ENCODE data around the gene VSTM2L. TPM values are rescaled to one million over a fixed set of nuclear protein-coding genes. Genes with fewer than 3 reads are reported as not detected.

Gene VSTM2L
- total RNA-seq, 1 donor from 2014 or later: not detected

GRCh38 chr20:37915800-37916570 lies 13.1 kb downstream of the VSTM2L start:
- H3K27ac Mint-ChIP-seq: no peak overlapping the region
- peaks cover 22% of the 10 kb centered on the region for H3K4me1 Mint-ChIP-seq
- no peak for DNase-seq
- POLR2A ChIA-PET: no interaction called here
- CTCF ChIA-PET: interaction anchor here (1.6 kb wide), 1 partner anchor 76 kb away, joined by 4 read pairs; no protein-coding TSS in a partner anchor
- no peak for ATAC-seq (ENCODE audit: low read depth)
- H3K27me3 Mint-ChIP-seq: peaks cover 46% of the 10 kb centered on the region
- H3K36me3 Mint-ChIP-seq (ENCODE audit: low read depth): no peaks in the 10 kb centered on the region
- no peak overlapping the region for H3K4me3 Mint-ChIP-seq
- intact Hi-C loops (cut with micrococcal nuclease): no loop called here
- H3K9me3 Mint-ChIP-seq: no peaks in the 10 kb centered on the region
- TF ChIP-seq, protein P1, sequence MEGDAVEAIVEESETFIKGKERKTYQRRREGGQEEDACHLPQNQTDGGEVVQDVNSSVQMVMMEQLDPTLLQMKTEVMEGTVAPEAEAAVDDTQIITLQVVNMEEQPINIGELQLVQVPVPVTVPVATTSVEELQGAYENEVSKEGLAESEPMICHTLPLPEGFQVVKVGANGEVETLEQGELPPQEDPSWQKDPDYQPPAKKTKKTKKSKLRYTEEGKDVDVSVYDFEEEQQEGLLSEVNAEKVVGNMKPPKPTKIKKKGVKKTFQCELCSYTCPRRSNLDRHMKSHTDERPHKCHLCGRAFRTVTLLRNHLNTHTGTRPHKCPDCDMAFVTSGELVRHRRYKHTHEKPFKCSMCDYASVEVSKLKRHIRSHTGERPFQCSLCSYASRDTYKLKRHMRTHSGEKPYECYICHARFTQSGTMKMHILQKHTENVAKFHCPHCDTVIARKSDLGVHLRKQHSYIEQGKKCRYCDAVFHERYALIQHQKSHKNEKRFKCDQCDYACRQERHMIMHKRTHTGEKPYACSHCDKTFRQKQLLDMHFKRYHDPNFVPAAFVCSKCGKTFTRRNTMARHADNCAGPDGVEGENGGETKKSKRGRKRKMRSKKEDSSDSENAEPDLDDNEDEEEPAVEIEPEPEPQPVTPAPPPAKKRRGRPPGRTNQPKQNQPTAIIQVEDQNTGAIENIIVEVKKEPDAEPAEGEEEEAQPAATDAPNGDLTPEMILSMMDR (IDR thresholded peaks at IDR 0.05): no peak

DNA sequence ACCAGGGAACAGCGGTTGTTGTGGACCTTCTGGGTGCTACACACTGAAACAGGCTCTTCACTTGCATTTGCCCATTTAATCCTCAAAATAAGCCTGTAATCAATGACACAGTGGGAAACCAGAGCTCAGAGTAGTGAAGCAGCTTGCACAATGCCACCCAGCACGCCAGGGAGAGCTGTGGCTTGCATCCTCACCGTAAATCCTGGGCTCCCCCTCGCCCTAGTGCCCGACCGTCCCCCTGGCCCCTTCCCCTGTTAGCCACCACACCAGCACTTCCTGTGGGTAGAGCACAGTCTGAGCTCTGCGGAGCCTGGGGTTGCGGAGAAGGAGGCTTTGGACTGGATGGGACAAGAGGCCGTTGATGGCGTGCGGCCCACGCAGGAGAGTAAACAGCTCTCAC lies 14.5 kb downstream of the VSTM2L start:
- TF ChIP-seq, protein P1 (IDR thresholded peaks at IDR 0.05): no peak
- peaks cover 36% of the 10 kb centered on the region for H3K27me3 Mint-ChIP-seq
- intact Hi-C loops (cut with micrococcal nuclease): no loop called here
- H3K36me3 Mint-ChIP-seq (ENCODE audit: low read depth): no peaks in the 10 kb centered on the region
- peaks cover 25% of the 10 kb centered on the region for H3K4me1 Mint-ChIP-seq
- no peak overlapping the region for H3K27ac Mint-ChIP-seq
- DNase-seq (no peak), ATAC-seq (ENCODE audit: low read depth) (no peak)
- H3K4me3 Mint-ChIP-seq: no peak overlapping the region
- CTCF ChIA-PET: no interaction called here
- H3K9me3 Mint-ChIP-seq: no peaks in the 10 kb centered on the region
- POLR2A ChIA-PET: no interaction called here

GRCh38 chr20:37918035-37918434 lies 15.1 kb downstream of the VSTM2L start:
- Mint-ChIP-seq H3K27me3 (peaks cover 33% of the 10 kb centered on the region), H3K27ac (no peak overlapping the region), H3K4me1 (peaks cover 25% of the 10 kb centered on the region), H3K9me3 (no peaks in the 10 kb centered on the region), H3K36me3 (ENCODE audit: low read depth) (no peaks in the 10 kb centered on the region), H3K4me3 (no peak overlapping the region)
- DNase-seq (no peak), ATAC-seq (ENCODE audit: low read depth) (no peak)
- TF ChIP-seq, protein P1 (IDR thresholded peaks at IDR 0.05): no peak
- ChIA-PET POLR2A (no interaction called here), CTCF (no interaction called here)
- intact Hi-C loops (cut with micrococcal nuclease): no loop called here

GRCh38 chr20:37919389-37920040 lies 16.6 kb downstream of the VSTM2L start:
- ChIA-PET POLR2A (no interaction called here), CTCF (no interaction called here)
- H3K4me3 Mint-ChIP-seq: no peak overlapping the region
- H3K27ac Mint-ChIP-seq: no peak overlapping the region
- no peaks in the 10 kb centered on the region for H3K9me3 Mint-ChIP-seq
- H3K27me3 Mint-ChIP-seq: peaks cover 20% of the 10 kb centered on the region
- TF ChIP-seq, protein P1 (IDR thresholded peaks at IDR 0.05): no peak
- peaks cover 20% of the 10 kb centered on the region for H3K4me1 Mint-ChIP-seq
- H3K36me3 Mint-ChIP-seq (ENCODE audit: low read depth): no peaks in the 10 kb centered on the region
- DNase-seq (no peak), ATAC-seq (ENCODE audit: low read depth) (no peak)
- intact Hi-C loops (cut with micrococcal nuclease): no loop called here

- Mint-ChIP-seq H3K36me3 (ENCODE audit: low read depth) (no peaks in the 10 kb centered on the region), H3K4me3 (no peak overlapping the region), H3K4me1 (peaks cover 15% of the 10 kb centered on the region), H3K9me3 (no peaks in the 10 kb centered on the region), H3K27me3 (peaks cover 16% of the 10 kb centered on the region), H3K27ac (no peak overlapping the region)
- no peak for DNase-seq
- POLR2A ChIA-PET: no interaction called here
- ATAC-seq (ENCODE audit: low read depth): no peak
- TF ChIP-seq, protein P1 (IDR thresholded peaks at IDR 0.05): no peak
- intact Hi-C loops (cut with micrococcal nuclease): no loop called here
- CTCF ChIA-PET: no interaction called here
Measured at GRCh38 chr20:37920270-37920669, 17.3 kb downstream of the VSTM2L start.

All from activated B cell treated with CpG ODN at 0.5 μM for 24 hours (primary cell).